HG03354 (cell line): ENCODE data around the gene SFXN3.

Experiments used
- ATAC-seq: cut with Tn5 transposase; IDR thresholded peaks from one replicate; pipeline ENCODE4 v1.9.1; 2021; ENCODE audit warnings: mild to moderate bottlenecking; ENCODE audit not compliant: unreplicated experiment, poor library complexity, severe bottlenecking

Gene SFXN3

DNA sequence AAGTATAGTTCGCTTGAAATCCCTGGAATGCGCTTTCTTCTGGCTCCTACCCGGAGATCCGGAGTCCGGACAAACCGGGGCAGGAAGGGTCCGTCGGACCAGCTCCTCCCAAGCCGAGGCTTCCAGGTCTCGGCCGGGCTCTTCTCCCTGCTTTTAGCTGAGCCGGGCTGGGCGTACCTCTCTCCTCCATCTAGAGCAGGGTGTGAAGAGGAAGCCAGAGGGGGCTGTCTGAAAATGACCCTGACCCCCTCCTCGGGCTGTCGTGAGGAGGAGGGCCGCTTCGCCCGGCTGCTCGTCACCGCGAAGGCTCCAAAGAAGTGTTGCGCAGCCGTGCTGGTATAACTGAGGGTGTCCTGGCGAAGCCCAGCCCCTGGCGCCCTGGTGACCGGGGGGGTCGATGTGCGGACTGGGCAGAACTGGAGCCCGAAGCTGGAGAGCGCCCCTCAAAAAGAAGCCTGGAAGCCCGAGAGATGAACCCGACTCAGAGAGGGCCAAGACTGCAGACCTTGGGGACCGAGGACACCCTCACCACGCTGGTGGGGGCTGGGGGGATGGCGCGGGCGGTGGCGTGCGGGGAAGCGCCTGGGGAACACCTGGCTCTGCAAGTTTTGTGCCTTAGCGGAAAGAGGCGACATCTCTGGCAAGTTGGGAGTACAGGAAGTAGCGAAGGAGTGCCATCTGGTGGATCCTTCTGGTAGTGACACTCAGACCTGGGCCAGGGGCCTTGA, 36.5 kb downstream of the SFXN3 start:
- ATAC-seq = peak; percentile 57

DNA sequence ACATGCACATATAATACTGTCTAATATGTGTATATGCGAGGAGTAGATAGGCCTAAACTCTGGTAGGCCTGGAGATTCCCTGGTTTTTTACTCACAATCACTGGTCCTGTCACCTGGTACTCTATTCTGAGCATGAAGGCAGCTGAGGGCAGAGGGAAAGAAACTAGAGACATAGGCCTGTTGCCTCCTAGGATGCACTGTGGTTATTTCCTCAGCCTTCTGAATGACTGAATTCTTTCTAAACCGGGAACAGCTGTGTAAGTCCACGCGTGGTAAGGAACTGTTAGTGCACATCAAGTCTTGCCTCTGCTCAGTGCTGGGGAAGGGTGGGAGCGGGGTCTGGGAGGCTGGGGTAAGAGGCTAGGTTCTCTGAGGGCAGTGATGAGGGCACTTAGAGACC, 38.4 kb downstream of the SFXN3 start:
- no peak for ATAC-seq

DNA sequence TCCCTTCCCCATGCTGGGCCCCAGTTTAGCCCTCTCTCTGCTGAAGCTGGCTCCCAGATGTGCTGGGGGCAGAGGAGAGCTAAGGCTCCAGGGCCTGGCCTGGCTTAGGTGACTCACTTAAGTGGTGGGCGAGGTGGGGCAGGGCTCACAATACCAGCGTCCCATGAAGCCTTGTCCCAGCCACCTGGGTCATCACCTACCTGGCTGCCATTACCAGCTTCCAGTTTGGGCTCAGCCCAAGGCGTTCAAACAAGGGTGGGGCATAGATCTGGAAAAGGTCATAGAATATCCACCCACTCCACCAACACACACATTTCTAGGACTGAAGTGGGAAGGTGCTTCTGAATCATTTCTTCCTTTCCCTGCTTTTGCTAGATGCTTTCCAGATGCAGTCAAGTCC, 39.1 kb downstream of the SFXN3 start:
- no peak for ATAC-seq

DNA sequence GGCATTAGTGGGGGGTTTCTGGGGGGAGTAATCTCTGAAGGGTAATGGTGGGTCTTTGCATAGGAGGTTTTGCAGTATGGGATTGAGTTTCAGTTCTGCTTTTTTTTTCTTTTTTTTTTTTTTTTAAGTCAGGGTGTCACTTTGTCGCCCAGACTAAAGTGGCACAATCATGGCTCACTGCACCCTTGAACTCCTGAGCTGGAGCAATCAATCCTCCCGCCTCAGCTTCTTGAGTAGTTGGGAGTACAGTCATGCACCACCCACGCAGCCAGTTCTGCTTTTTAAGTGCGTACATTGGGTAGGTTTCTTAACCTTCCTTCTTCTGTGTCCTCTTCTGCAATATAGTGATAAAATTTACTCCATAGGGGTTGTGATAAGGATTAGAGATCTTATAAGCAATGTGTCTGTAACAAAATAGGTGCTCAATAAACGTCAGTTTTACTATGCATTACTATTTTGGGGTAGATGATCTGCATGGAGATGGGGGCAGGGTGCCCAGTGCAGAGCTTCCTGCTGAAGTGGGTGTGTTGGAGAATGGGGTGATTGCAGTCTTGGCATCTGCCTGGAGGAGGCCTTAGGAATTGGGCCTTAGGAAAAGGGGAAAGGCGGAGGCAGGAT, 40.3 kb downstream of the SFXN3 start:
- no peak for ATAC-seq

DNA sequence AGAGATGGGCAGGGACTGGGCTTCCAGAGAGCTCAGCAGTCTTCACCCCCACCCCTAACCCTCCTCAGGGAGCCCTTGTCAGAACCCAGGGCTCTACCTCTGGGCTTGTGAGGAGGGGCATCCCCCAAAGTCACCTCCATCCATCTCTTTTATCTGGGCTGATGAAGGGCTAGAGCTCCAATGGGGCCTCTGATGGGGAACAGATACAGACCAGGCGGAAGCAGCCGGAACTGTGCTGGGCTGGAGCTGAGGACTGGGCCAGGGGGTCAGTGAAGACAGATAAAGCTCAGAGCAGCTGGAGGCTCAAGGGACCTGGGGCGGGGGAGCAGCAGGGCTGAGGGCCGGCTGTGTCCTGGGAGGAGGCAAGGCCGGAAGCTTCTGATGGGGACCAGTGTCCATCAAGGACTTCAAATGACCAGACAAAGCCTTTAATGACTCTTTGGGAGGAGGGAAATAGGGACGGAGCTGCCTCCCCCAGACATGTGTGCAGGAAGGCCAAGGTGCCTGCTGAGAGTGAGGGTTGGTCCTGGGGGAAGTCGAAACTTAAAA, 40.9 kb downstream of the SFXN3 start:
- ATAC-seq = no peak

DNA sequence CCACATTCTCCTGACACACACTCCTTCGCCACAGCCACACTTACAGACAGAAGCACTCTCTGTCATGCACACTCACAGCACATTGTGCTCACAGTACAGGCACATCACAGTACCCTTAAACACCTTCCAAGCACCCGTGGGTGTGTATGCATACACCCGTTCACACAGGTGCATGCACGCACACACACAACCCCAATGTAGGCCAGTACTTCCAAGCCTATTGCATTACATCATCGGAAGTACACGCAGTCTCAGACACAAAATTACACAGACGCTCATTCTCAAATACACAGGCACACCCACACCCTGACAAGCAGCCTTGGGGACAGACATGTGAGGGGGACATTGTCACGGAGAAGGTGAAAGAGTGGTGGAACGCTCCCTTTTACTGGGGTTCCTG, 41.9 kb downstream of the SFXN3 start:
- no peak for ATAC-seq

DNA sequence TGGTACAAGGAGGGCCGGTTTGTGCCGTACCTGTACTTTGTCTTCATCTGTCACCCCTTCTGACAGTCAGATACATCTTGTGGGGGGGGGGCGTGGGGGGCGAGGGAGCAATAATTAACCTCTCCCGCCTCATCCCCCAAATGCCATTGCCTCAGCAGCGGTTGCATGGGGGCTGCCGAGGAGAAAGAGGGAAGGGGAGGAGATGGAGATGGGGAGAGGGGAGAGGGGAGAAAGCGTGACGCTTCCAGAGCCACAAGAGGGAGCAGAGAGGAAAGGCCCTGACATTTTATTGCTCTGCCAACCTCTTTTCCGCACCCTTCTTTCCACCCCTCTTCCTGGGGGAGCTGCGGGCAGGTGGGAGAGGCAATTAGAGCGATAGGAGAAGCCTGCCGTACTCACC, 42.6 kb downstream of the SFXN3 start:
- ATAC-seq = no peak

DNA sequence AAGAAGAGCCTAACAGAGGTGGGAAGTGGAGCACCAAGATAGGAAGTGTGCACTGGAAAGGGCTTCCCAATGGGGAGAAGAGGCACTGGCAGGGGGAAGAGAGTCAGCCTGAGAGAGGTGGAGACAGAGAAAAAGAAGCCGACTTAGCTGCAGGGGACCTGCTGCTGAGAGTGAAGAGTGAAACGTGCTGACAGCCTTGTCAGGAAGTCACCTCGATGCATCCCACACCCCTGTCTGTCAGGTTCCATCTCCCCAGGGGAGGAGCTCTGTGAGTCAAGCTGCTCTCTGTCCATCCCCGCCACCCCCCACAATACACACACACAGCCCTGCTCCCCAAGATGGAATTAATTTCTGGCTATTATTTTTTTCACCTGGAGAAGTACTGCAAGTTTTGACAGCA, 44.7 kb downstream of the SFXN3 start:
- no peak for ATAC-seq

DNA sequence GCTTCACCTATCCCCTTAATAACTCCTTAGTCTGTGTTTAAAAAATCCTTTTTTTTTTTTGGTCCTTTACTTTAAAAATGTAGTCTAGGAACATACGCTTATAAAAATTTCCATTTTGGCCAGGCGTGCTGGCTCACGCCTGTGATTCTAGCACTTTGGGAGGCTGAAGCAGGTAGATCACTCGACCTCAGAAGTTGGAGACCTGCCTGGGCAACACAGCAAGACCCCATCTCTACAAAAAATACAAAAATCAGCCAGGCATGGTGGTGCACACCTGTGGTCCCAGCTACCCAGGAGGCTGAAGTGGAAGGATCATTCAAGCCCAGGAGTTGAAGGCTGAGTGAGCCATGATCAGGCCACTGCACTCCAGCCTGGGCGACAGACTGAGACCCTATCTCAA, 45.6 kb downstream of the SFXN3 start:
- ATAC-seq = no peak

DNA sequence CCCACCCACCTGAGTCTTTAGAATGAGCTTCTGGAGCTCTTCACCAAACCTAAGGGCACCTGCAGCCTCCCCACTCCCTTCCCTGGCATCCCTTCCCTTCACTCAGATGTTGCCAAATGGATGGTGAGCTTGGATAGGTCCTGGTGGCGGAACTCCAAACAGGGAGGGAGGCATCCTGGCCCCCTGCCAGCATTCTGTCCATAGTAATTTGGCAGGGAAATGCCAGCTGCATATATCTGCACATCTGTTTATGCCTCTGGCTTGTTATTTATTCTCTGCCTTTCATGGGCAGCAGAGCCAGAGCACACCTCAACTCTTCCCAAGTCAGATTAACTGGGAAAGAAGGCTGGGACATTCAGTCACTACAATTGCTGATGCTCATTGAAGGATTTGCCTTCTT, 48.8 kb downstream of the SFXN3 start:
- ATAC-seq = no peak

DNA sequence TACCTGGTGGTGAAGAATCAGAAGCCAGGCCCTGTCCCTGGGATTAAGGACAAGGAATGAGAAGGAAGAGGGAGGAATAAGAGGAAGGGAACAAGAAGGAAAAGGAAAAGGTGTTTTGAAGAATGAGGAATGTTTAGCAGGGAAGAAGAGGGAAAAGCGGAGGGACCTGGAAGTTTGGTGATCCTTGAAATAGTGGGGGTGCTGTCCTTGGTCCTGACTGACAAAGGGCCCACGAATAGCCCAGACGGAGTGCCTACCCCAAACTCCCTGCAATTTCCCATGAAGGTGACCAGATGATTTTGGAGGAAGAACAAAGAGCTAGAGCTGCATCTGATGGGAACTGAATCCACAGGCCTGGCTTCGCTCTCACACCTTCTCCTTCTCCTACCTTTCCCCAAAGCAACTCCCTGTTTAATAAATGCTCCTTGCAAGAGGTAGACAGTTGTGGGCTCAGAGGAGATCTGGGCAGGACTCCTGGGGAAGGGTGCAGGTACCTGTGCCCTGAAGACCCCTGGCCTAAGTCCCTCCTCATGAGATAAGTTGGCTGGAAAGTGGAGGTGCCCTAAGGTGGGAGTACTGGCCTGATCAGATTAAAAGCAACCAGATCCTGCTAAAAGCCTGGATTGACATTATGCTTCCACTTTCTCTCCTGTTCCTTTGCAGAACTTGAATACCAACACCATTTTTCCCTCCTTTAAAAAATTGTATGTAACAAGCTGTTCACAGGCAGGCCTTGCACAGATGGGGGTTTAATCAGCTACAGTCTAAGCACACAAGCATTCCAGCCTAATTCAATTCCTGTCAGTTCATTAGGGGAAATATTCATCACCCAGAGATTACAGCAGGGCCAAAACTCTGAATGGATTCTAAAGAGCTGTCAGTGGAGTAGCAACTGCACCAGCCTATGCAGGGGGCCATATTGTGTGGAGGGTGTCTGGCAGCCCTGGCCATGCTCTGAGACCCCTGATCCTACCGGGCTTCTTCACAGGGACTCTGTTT, 50.2 kb downstream of the SFXN3 start:
- no peak for ATAC-seq

DNA sequence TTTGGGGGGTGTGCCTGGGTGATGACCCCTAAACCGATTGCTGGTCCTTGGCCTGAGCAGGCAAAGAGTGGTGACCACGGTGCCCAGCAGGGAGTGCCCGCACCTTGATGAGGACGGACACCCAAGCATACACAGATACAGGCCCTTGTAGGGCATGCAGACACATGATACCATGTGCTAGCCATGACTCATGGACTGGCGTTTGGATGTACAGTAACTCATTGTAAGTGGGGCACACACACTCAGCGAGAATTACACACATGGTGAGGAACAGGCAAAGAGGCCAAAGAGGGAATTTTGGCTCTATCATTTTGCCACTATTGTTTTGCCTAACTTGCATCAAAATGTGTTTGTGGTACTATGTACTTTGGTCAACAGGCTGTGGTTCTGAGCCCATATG, 54.8 kb downstream of the SFXN3 start:
- ATAC-seq = no peak

DNA sequence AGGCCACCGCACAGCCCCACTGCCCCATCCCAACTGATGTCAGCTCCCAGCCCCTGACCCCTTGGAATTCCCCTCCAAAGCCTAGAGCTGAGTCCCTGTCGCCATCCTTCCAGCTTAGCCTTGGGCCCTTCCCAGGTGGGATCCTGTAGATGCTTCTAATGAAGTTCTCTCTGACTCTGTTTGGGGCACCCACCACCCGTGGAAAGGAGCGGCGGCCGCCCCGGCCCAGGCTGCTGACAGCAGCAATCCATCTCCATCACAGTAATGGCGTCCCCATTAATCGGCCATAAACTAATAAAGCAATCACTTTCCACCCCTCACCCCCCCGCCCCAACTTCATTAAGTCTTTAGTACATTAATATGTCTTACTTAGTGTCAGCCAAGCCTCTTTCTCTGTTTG, 56.3 kb downstream of the SFXN3 start:
- ATAC-seq = no peak

DNA sequence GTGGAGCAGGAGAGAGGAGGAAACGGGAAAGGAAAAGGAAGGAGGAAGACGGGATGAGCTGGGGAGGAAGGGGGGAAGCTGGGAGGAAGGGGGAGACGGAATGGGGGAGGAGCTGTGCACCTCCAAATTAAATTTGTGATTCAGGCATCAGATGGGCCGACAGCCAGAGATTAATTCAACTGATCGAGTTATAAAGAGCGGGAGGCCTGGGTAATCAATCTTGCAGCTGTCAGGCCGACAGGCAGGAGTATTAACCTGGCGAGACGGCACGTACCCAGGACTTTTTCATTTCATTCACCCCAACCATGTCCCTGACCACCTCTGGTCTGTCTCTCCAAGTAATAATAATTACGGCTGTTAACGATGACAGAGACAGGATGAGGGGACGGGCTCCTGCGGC, 56.9 kb downstream of the SFXN3 start:
- ATAC-seq = no peak

DNA sequence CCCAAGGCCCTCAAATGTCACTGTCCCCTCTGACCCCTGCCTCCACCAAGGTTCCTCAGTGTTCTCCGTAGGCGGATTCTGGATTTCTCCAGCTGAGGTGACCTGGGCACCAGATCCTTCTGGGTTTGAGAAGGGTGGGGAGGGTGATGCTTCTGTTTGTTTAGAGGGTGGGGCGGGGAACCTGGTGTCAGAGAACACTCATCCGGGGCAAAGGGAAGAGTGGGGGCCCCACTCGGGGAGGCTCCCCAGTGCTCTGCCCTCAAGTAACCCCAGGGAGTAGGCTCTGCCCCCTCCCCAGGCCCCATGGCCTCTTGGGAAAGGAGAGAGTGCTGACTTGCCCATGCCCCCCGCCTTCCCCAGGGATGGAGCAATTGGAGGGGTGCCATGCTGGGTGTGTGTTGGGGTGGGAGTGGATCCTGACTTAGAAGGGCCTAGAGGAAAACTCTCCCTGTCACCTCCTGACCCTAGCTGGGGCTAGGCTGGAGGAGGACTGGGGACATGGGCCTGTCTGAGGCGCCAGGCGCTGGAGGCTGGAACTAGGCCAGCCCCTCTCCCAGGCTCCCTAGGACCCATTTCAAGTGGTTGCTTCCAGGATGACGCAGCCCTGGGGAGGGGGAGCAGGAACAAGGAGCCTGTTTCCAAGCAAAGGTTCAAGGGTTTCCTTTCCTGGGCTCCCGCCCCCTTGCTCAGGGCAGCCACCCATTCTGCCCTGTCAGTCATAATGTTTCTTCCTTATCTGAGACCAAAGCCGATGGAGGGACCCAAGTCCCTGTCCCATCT, 58.7 kb downstream of the SFXN3 start:
- ATAC-seq = no peak

DNA sequence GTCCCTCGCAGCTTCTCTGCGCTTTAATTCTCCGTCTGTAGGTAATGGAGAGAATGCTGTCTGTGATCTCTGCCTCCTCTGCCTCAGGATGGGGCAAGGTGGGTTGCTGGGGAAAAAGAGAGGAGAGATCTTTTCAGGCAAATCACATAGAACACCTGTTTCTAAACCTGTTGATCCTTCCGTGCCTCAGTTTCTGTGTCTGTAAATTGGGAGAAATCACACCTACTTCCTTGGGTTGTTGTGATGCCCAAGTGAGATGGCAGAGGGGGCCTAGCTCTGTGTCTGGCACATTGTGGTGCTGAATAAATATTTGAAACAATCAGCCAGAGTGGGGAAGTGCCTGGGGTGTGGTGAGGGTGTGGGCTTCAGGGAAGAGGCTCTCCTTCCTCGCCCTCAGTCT, 59.6 kb downstream of the SFXN3 start:
- ATAC-seq = no peak
